GM19395 (cell line): ENCODE results near the gene DNMBP.
"Not testable (repeated sequence)": the region's sequence is repeated elsewhere in the genome, so short reads cannot be mapped to it uniquely, and the experiment has no call there.

Source experiments
- ATAC-seq: cut with Tn5 transposase; IDR thresholded peaks from one replicate; pipeline ENCODE4 v1.9.1; 2021; ENCODE audit warnings: mild to moderate bottlenecking, moderate library complexity; ENCODE audit not compliant: unreplicated experiment

DNMBP gene

DNA sequence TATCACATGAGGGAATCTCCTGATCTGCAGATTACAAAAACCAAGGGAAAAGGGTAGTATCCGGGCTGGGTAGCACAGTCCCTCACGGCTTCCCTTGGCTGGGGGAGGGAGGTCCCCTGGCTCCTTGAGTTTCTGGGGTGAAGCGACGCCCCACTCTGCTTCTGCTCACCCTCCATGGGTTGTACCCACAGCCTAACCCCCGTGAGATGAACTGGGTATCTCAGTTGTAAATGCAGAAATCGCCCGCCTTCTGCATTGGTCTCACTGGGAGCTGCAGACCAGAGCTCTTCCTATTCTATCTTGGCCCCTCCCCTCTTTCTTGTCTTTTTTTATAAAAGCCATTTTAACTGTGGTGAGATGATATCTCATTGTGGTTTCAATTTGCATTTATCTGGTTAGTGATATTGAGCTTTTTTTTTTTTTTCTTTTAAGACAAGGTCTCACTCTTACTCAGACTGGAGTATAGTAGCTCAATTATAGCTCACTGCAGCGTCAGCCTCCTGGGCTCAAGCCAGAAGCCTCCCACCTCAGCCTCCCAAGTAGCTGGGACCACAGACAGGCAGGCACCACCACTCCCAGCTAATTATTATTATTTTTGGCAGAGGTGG lies 139.5 kb downstream of the DNMBP start:
- ATAC-seq = no peak

DNA sequence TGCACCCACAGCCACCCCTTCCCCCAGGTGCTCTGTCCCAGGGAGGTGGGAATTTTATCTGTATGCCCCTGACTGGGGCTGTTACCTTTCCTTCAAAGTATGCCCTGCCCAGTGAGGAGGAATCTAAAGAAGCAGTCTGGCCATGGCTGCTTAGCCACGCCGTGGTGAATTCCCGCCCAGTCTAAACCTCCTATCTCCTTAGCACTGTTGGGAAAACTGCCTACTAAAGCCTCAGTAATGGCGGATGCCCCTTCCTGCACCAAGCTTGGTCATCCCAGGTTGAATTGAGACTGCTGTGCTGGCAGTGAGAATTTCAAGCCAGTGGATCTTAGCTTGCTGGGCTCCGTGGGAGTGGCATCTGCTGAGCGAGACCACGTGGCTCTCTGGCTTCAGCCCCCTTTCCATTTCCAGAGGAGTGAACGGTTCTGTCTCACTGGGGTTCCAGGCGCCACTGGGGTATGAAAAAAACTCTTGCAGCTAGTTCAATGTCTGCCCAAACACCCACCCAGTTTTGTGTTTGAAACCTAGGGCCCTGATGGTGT lies 140.1 kb downstream of the DNMBP start:
- no peak for ATAC-seq

GRCh38 chr10:99867250-99867649 lies 142.5 kb downstream of the DNMBP start:
- ATAC-seq = not testable (repeated sequence)

- ATAC-seq = not testable (repeated sequence)
These were observed 146.1 kb downstream of the DNMBP start for GRCh38 chr10:99863535-99864240.

DNA sequence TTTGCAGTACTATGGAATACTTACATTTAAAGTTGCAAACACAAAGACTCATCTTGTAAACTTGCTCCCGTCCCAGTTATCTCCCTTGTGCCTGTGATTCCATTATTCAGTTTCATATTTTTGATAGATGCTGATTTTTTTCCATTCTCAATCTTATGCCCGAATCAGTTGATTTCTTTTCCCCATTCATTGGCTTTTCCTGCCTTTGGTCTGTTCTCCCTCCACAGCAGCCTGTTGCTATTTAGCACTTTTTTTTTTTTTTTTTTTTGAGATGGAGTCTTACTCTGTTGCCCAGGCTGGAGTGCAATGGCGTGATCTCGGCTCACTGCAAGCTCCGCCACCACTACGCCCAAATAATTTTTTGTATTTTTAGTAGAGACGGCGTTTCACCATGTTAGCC lies 149.3 kb downstream of the DNMBP start:
- no peak for ATAC-seq

DNA sequence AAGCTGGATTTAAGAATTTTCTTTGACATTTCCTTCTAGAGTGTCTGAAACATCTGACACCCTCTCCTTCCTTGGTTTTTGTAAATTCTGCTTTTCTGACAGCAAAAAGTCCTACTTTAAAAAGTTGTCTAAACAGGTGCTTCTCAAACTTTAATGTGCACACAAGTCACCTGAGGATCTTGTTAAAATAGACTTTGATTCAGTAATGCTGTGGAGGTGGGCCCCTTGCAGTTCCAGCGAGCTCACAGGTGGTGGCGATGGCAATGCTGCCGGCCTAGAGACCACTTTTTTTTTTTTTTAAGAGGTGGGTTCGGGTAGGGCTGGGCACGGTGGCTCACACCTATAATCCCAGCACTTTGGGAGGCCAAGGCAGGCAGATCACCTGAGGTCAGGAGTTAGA lies 150.2 kb downstream of the DNMBP start:
- no peak for ATAC-seq

DNA sequence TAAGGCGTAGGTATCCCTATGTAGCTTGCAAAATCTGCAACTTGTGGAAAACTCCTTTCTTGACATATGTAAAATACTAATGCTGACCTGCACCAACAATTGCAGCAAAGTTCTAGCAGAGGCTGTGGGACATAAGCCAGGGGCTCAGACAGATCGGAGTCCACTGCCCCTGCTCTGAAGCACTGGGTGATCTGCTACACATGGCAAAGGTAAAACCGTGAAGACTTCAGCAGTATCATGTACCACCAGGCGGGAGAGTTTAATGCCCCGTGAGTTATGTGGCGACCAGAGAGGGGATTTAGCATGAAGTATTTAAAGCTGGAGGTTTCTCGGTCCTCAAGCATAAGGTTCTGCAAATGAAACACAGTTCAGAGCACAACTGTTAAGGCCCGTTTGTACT lies 150.9 kb downstream of the DNMBP start:
- ATAC-seq = no peak

GRCh38 chr10:99855479-99856071 lies 154.2 kb downstream of the DNMBP start:
- no peak for ATAC-seq

- ATAC-seq = no peak
These were observed 154.9 kb downstream of the DNMBP start for GRCh38 chr10:99854860-99855259.

DNA sequence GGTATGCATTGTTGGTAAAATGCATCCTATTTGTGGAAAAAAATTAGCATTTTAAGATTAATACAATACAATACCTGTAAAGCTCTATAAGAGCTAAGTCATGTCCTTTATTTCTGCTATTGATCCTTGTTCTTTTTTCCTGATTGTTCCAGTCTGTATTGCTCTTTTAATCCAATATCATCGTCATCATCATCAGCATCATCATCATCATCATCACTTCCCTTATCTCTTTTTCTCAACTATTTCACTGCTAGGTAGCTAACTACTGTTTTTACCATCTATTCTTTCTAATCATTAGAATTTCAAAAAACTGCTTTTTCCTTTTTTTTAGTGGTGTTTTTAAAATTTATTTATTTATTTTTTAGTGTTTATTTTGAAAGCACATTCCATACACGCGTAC lies 156.1 kb downstream of the DNMBP start:
- ATAC-seq = no peak

- no peak for ATAC-seq
These were observed 157.1 kb downstream of the DNMBP start for GRCh38 chr10:99852481-99853213.

DNA sequence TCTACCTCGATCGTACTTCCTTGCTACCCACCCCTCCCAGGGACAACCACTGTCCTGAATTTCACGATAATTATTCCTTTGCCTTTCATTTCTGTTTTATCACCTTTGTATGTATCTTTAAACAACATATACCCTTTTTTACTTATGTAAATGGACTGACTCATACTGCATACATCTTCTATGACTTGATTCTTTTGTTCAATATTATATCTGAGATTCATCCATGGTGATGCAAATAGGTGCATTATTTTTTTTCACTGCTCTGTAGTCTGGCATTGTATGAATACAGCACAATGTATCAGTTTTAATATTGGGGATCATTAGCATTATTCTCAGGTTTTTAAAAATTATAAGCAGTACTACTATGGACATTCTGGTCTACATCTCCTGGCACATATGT lies 157.9 kb downstream of the DNMBP start:
- no peak for ATAC-seq

- ATAC-seq = no peak
These were observed 158.9 kb downstream of the DNMBP start for GRCh38 chr10:99850767-99851340.

- ATAC-seq = no peak
These were observed 159.6 kb downstream of the DNMBP start for GRCh38 chr10:99850021-99850766.

DNA sequence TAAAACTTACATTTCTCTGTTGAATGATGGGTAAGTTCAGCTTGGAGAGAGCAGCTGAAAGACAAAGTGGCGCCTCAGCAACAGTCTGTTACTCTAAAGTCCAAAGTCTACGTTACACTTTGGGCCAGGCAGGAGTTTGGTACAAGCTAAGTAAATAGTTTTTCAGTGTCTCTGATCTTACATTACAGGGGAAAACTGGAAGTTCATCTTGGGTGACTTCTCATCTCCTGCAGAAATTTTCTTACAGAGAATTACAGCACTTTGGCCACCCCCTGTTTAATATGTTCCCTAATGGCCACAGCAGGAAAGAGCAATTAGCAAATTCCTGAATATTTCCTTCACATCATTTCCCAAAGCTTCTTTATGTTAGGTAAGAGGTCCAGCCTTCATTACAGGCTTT lies 160.2 kb downstream of the DNMBP start:
- no peak for ATAC-seq

DNA sequence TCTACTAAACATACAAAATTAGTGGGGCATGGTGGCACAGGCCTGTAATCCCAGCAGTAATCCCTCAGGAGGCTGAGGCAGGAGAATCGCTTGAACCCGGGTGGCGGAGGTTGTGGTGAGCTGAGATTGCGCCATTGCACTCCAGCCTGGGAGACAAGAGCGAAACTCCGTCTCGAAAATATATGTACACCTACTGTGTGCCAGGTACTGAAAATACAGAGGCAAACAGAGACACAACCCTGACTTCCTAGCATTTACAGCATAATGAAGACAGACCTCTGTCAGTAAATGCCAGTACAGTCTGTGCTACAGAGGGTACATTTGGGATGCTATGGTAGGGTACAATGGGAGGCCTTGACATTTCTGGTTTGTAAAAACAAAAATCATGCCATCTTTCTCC lies 160.7 kb downstream of the DNMBP start:
- ATAC-seq = no peak

DNA sequence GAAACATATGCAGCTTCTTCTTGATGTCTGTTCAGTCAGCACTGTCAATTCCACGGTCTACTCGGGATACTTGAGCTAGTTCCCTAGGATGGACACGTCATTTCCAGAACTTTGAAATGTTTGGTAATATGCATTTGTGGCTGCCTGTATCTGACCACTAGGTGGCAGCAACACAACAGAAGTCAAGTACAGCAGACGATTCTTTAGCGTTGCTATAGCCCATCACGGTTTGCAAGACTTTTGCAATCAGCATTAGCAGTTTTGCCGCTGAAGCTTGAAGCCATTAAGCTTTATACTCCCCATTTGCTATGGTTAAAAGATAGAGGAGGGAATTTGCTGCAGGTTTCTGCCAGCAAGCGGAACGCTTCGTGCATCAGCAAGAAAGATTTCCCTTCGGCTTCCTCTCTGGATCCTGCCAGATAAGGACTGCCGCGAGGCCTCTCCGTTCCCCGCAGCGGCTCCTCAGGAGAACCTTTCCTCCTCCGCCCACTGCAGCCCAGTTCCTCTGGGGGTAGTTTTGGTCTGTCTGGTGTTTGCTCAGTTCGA lies 163.8 kb downstream of the DNMBP start:
- ATAC-seq = peak; percentile 88

DNA sequence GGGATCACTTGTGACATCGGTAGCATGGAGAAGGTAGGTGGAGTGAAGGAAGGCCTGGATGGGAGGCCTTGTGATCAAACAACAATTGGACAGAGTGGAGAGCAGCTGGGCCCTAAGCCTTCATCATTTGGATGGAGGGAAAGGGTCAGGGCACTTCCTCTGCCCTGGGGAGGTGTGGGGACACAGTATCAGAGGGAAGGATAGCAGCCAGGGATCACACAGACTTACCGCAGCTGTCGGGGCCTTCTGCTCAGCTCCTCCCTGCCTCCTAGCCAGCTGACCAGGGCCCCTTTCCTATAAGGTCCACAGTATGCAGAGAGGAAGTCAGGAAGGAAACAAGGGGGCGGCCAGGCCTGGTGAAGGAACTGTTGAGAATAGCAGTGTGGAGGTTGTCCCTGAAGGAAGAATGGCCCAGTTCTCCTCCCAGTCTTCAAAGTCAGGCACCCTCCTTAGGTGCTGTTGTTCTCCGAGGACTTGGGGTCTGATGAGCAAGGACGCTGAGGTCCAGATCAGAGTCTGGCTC lies 165.3 kb downstream of the DNMBP start:
- no peak for ATAC-seq

DNA sequence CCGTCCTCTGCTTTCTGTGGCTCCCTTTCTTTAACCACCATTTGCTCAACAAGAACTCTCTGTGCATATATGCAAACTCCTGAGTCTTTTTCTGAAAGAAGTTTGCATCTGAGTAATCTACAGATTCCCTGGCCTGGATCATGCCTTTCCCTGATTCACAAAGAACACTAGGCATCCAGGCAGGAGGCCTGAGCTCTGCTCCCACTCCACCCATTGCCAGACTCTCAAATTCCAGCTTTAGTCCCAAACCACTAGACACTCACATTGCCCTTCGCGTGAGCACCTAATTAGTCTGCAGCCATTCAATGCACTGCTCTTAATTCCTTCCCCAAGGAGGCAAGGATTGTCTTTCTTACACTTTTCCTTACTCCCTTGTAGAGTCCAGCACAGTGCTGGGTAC lies 166.4 kb downstream of the DNMBP start:
- no peak for ATAC-seq

- ATAC-seq = no peak
These were observed 168.0 kb downstream of the DNMBP start for GRCh38 chr10:99841746-99842145.
